Measurements from ENCODE around the gene CFAP61. TPM values are rescaled to one million over a fixed set of nuclear protein-coding genes. Genes with fewer than 3 reads are reported as not detected.
"Not testable (repeated sequence)": the region's sequence is repeated elsewhere in the genome, so short reads cannot be mapped to it uniquely, and the experiment has no call there.

Gene CFAP61
- total RNA-seq, 1 donor from 2014 or later: not detected

DNA sequence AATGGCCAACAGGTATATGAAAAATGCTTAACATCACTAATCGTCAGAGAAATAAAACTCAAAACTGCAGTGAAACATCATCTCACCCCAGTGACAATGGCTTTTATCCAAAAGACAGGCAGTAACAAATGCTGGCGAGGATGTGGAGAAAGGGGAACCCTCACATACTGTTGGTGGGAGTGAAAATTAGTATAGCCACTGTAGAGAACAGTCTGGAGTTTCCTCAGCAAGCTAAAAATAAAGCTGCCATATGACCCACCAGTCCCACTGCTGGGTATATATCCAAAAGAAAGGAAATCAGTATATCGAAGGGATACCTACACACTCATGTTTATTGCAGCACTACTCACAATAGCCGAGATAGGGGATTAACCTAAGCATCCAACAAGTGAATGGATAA lies 292.1 kb downstream of the CFAP61 start:
- no peak overlapping the region for H3K4me2 ChIP-seq (ENCODE audit: low read length)
- no peak overlapping the region for H3K9ac ChIP-seq (ENCODE audit: low read length)
- no peak overlapping the region for H2AFZ ChIP-seq (ENCODE audit: low read depth, low read length)
- H3K4me1 ChIP-seq (ENCODE audit: insufficient read depth, low read length): no peaks in the 10 kb centered on the region
- Mint-ChIP-seq H3K27me3 (ENCODE audit: low read depth, unreplicated experiment) (peaks cover 11% of the 10 kb centered on the region), H3K27ac (ENCODE audit: unreplicated experiment) (no peak overlapping the region), H3K9me3 (ENCODE audit: unreplicated experiment) (peaks cover 3% of the 10 kb centered on the region), H3K4me3 (ENCODE audit: unreplicated experiment) (no peak overlapping the region), H3K4me1 (ENCODE audit: low read depth, unreplicated experiment) (no peaks in the 10 kb centered on the region), H3K36me3 (ENCODE audit: low read depth, unreplicated experiment) (no peaks in the 10 kb centered on the region)
- TF ChIP-seq, protein P1, sequence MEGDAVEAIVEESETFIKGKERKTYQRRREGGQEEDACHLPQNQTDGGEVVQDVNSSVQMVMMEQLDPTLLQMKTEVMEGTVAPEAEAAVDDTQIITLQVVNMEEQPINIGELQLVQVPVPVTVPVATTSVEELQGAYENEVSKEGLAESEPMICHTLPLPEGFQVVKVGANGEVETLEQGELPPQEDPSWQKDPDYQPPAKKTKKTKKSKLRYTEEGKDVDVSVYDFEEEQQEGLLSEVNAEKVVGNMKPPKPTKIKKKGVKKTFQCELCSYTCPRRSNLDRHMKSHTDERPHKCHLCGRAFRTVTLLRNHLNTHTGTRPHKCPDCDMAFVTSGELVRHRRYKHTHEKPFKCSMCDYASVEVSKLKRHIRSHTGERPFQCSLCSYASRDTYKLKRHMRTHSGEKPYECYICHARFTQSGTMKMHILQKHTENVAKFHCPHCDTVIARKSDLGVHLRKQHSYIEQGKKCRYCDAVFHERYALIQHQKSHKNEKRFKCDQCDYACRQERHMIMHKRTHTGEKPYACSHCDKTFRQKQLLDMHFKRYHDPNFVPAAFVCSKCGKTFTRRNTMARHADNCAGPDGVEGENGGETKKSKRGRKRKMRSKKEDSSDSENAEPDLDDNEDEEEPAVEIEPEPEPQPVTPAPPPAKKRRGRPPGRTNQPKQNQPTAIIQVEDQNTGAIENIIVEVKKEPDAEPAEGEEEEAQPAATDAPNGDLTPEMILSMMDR (IDR thresholded peaks at IDR 0.05; ENCODE audit: insufficient read depth, low read depth, low read length): no peak
- TF ChIP-seq EZH2 (IDR thresholded peaks at IDR 0.05; ENCODE audit: insufficient read depth, low read length): no peak
- DNase-seq (ENCODE audit: low read depth) (no peak), FAIRE-seq (no peak)
- no peaks in the 10 kb centered on the region for H3K9me3 ChIP-seq (ENCODE audit: insufficient read depth, low read depth, low read length)
- no peak overlapping the region for H3K27ac ChIP-seq (ENCODE audit: low read depth, low read length)
- no peaks in the 10 kb centered on the region for H3K27me3 ChIP-seq (ENCODE audit: insufficient read depth, low read length)
- no peak overlapping the region for H3K4me3 ChIP-seq (ENCODE audit: insufficient read depth, low read depth, low read length)
- H3K36me3 ChIP-seq (ENCODE audit: insufficient read depth, low read length): no peaks in the 10 kb centered on the region
- no peaks in the 10 kb centered on the region for H4K20me1 ChIP-seq (ENCODE audit: insufficient read depth, low read length)
- no peaks in the 10 kb centered on the region for H3K79me2 ChIP-seq (ENCODE audit: insufficient read depth, low read length)

DNA sequence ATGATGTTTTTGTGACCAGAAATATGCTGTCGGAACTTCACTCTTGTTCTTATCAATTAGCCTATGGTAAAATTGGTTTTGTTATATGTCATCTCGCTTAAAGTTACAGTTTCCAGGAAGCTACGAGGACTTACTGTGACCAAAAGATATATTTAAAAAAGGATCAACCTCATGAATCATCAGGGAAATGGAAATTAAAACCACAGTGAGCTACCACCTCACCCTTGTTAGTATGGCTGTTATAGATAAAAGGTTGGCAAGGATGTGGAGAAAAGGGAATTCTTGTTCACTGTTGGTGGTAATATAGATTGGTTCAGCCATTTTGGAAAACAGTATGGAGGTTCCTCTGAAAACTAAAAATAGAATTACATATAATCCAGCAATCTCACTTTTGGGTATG lies 301.2 kb downstream of the CFAP61 start:
- no peaks in the 10 kb centered on the region for H3K79me2 ChIP-seq (ENCODE audit: insufficient read depth, low read length)
- no peak overlapping the region for H3K4me3 ChIP-seq (ENCODE audit: insufficient read depth, low read depth, low read length)
- TF ChIP-seq, protein P1 (IDR thresholded peaks at IDR 0.05; ENCODE audit: insufficient read depth, low read depth, low read length): no peak
- TF ChIP-seq EZH2 (IDR thresholded peaks at IDR 0.05; ENCODE audit: insufficient read depth, low read length): no peak
- H3K27ac ChIP-seq (ENCODE audit: low read depth, low read length): no peak overlapping the region
- H3K9me3 ChIP-seq (ENCODE audit: insufficient read depth, low read depth, low read length): no peaks in the 10 kb centered on the region
- H3K9me3 Mint-ChIP-seq (ENCODE audit: unreplicated experiment): peaks cover 11% of the 10 kb centered on the region
- H3K36me3 Mint-ChIP-seq (ENCODE audit: low read depth, unreplicated experiment): no peaks in the 10 kb centered on the region
- no peak overlapping the region for H3K4me3 Mint-ChIP-seq (ENCODE audit: unreplicated experiment)
- no peak overlapping the region for H3K4me2 ChIP-seq (ENCODE audit: low read length)
- FAIRE-seq: no peak
- H3K27me3 ChIP-seq (ENCODE audit: insufficient read depth, low read length): no peaks in the 10 kb centered on the region
- DNase-seq (ENCODE audit: low read depth): no peak
- H3K27ac Mint-ChIP-seq (ENCODE audit: unreplicated experiment): no peak overlapping the region
- no peaks in the 10 kb centered on the region for H3K4me1 Mint-ChIP-seq (ENCODE audit: low read depth, unreplicated experiment)
- peaks cover 5% of the 10 kb centered on the region for H3K27me3 Mint-ChIP-seq (ENCODE audit: low read depth, unreplicated experiment)
- no peaks in the 10 kb centered on the region for H4K20me1 ChIP-seq (ENCODE audit: insufficient read depth, low read length)
- H3K36me3 ChIP-seq (ENCODE audit: insufficient read depth, low read length): no peaks in the 10 kb centered on the region
- no peak overlapping the region for H2AFZ ChIP-seq (ENCODE audit: low read depth, low read length)
- no peak overlapping the region for H3K9ac ChIP-seq (ENCODE audit: low read length)
- H3K4me1 ChIP-seq (ENCODE audit: insufficient read depth, low read length): no peaks in the 10 kb centered on the region

DNA sequence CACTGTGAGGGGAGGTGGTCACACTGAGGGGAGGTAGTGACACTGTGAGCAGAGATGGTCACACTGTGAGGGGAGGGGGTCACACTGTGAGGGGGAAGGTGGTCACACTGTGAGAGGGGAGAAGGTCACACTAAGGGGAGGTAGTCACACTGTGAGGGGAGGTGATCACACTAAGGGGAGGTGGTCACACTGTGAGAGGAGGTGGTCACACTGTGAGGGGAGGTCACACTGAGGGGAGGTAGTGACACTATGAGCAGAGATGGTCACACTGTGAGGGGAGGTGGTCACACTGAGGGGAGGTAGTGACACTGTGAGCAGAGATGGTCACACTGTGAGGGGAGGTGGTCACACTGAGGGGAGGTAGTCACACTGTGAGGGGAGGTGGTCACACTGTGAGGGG lies 303.2 kb downstream of the CFAP61 start:
- not testable (repeated sequence) for DNase-seq (ENCODE audit: low read depth); H3K4me3 ChIP-seq (ENCODE audit: insufficient read depth, low read depth, low read length); H2AFZ ChIP-seq (ENCODE audit: low read depth, low read length); H3K4me2 ChIP-seq (ENCODE audit: low read length); H4K20me1 ChIP-seq (ENCODE audit: insufficient read depth, low read length); H3K9me3 ChIP-seq (ENCODE audit: insufficient read depth, low read depth, low read length); H3K27ac Mint-ChIP-seq (ENCODE audit: unreplicated experiment); H3K36me3 Mint-ChIP-seq (ENCODE audit: low read depth, unreplicated experiment); H3K79me2 ChIP-seq (ENCODE audit: insufficient read depth, low read length); H3K36me3 ChIP-seq (ENCODE audit: insufficient read depth, low read length); H3K9me3 Mint-ChIP-seq (ENCODE audit: unreplicated experiment); H3K4me1 ChIP-seq (ENCODE audit: insufficient read depth, low read length); H3K4me3 Mint-ChIP-seq (ENCODE audit: unreplicated experiment); H3K27ac ChIP-seq (ENCODE audit: low read depth, low read length); FAIRE-seq; H3K27me3 ChIP-seq (ENCODE audit: insufficient read depth, low read length); H3K9ac ChIP-seq (ENCODE audit: low read length); H3K4me1 Mint-ChIP-seq (ENCODE audit: low read depth, unreplicated experiment)
- peaks cover 19% of the 10 kb centered on the region for H3K27me3 Mint-ChIP-seq (ENCODE audit: low read depth, unreplicated experiment)

All from astrocyte (in vitro differentiated cells and primary cell).